K562 (cell line): ENCODE data around the gene PBRM1. TPM values are rescaled to one million over a fixed set of nuclear protein-coding genes. Genes with fewer than 3 reads are reported as not detected.

Experiments
- ATF2 ChIP-seq: sonication (generic); formaldehyde crosslinking; IDR thresholded peaks from 2 replicates; pipeline ENCODE4 v1.8.1; 2022; ENCODE audit warnings: missing genetic modification reagents
- CREB3 ChIP-seq: fragments of 450-650 bp; conservative IDR thresholded peaks from 2 replicates; pipeline ENCODE4 v1.6.1; 2016; ENCODE audit warnings: missing genetic modification characterization, low read depth, mild to moderate bottlenecking, missing compliant biosample characterization, moderate library complexity
- IFI16 ChIP-seq: fragments of 250-450 bp; sonication (Bioruptor Pico); IDR thresholded peaks from 2 replicates; pipeline ENCODE4 v2.1.2; 2022; ENCODE audit warnings: mild to moderate bottlenecking, inconsistent platforms
- NFYB ChIP-seq: IDR thresholded peaks from 2 replicates; pipeline ENCODE4 v1.6.1; 2011; ENCODE audit warnings: mild to moderate bottlenecking, moderate library complexity; ENCODE audit not compliant: insufficient read length; ENCODE audit errors: extremely low read depth
- PHB2 ChIP-seq: fragments of 450-650 bp; IDR thresholded peaks from 2 replicates; pipeline ENCODE4 v1.6.1; 2017; ENCODE audit warnings: low read depth
- POLR2A ChIP-seq: fragments of 450-650 bp; conservative IDR thresholded peaks from 2 replicates; pipeline ENCODE4 v1.6.1; 2016
- POLR3A ChIP-seq: IDR thresholded peaks from 2 replicates; pipeline ENCODE4 v1.6.1; 2011; ENCODE audit warnings: borderline replicate concordance, mild to moderate bottlenecking, moderate library complexity; ENCODE audit not compliant: insufficient read length, insufficient read depth; ENCODE audit errors: extremely low read depth
- SAP30 ChIP-seq: fragments of 200-600 bp; sonication (generic); IDR thresholded peaks from 2 replicates; pipeline ENCODE4 v1.6.1; 2012; ENCODE audit warnings: borderline replicate concordance, low read depth, mild to moderate bottlenecking, moderate library complexity, low read length, control low read depth, inconsistent platforms; ENCODE audit not compliant: insufficient read depth, poor library complexity, severe bottlenecking
- SIN3A ChIP-seq, 2 experiments: fragments of 150-350 bp in 1 of 2; IDR thresholded peaks; 2 replicates each; pipeline ENCODE4 v1.6.1; 2011 to 2016; ENCODE audit warnings: borderline replicate concordance in 2 of 2, low read depth in 2 of 2, low read length in 2 of 2, mild to moderate bottlenecking in 2 of 2, moderate library complexity in 2 of 2; ENCODE audit not compliant: control insufficient read depth in 1 of 2
- SMAD4 ChIP-seq: fragments of 250-450 bp; sonication (Bioruptor Pico); conservative IDR thresholded peaks from 2 replicates; pipeline ENCODE4 v1.8.0; 2021; ENCODE audit warnings: inconsistent platforms, mild to moderate bottlenecking, moderate library complexity
- SRSF1 ChIP-seq: fragments of 200-400 bp; formaldehyde crosslinking; IDR thresholded peaks from 2 replicates; pipeline ENCODE4 v1.6.1; 2017; ENCODE audit warnings: mild to moderate bottlenecking, low read depth, low read length, moderate library complexity
- YBX1 ChIP-seq: fragments of 450-650 bp; IDR thresholded peaks from 2 replicates; pipeline ENCODE4 v1.7.1; 2016; ENCODE audit warnings: mild to moderate bottlenecking
- ZBED1 ChIP-seq: IDR thresholded peaks from 2 replicates; pipeline ENCODE4 v1.6.1; 2014
- ZBTB17 ChIP-seq: fragments of 450-650 bp; formaldehyde crosslinking; IDR thresholded peaks from 2 replicates; pipeline ENCODE4 v1.4.0; 2020; ENCODE audit warnings: mild to moderate bottlenecking
- ZBTB7A ChIP-seq: IDR thresholded peaks from 2 replicates; pipeline ENCODE4 v1.6.1; 2011; ENCODE audit warnings: low read depth, mild to moderate bottlenecking, low read length, moderate library complexity, borderline replicate concordance; ENCODE audit not compliant: control insufficient read depth
- ZNF511 ChIP-seq: sonication (generic); formaldehyde crosslinking; IDR thresholded peaks from 2 replicates; pipeline ENCODE4 v1.8.0; 2022; ENCODE audit warnings: mild to moderate bottlenecking, missing genetic modification reagents
- ZNF780A ChIP-seq: fragments of 250-450 bp; sonication (Bioruptor Pico); IDR thresholded peaks from 2 replicates; pipeline ENCODE4 v1.5.0; 2021; ENCODE audit warnings: mild to moderate bottlenecking
- polyA plus RNA-seq, 8 experiments: library from polyadenylated mRNA; depleted of rRNA in 4 of 8; stranded (reverse) in 5 of 8; unstranded in 3 of 8; fragments of >200 nt; fragmentation: Nextera tagmentation in 2 of 8; fragmentation: Illumina TruSeq in 1 of 8; extraction: Ambion mirVana in 2 of 8; extraction: Trizol in 1 of 8; gene quantifications; 2 replicates each; pipeline versions ENCODE4 v1.2.1 to v1.2.3, GENCODE V29; 2011 to 2014; ENCODE audit warnings: inconsistent platforms in 1 of 8, missing spikeins in 1 of 8
- total RNA-seq, 7 experiments: library from RNA; depleted of rRNA in 6 of 7; stranded (reverse); fragments of >200 nt in 6 of 7; fragmentation: Illumina TruSeq in 2 of 7; extraction: Trizol in 2 of 7; gene quantifications; 2 replicates each; pipeline versions ENCODE4 v1.2.1 to v1.2.3, GENCODE V29; 2011 to 2021; ENCODE audit warnings: low replicate concordance in 1 of 7
- TF ChIP-seq, protein P1 (sequence below): sonication (generic); formaldehyde crosslinking; IDR thresholded peaks from 2 replicates; pipeline ENCODE4 v1.8.0; 2022; ENCODE audit warnings: mild to moderate bottlenecking, low read depth, missing genetic modification reagents
- TF ChIP-seq, protein P2 (sequence below), 2 experiments: IDR thresholded peaks in 1 of 2; conservative IDR thresholded peaks in 1 of 2; 2 replicates each; pipeline ENCODE4 v1.6.1; 2016; ENCODE audit warnings: low read depth in 2 of 2, mild to moderate bottlenecking in 1 of 2, missing compliant biosample characterization in 1 of 2, missing genetic modification characterization in 1 of 2, moderate library complexity in 1 of 2

Gene PBRM1
- total and polyA plus RNA-seq, 9 of the 15 experiments (the other 6 are each of a cell fraction or from before 2014, with no cell fraction given), result 3.9 to 31.8 (median 19.0) TPM

DNA sequence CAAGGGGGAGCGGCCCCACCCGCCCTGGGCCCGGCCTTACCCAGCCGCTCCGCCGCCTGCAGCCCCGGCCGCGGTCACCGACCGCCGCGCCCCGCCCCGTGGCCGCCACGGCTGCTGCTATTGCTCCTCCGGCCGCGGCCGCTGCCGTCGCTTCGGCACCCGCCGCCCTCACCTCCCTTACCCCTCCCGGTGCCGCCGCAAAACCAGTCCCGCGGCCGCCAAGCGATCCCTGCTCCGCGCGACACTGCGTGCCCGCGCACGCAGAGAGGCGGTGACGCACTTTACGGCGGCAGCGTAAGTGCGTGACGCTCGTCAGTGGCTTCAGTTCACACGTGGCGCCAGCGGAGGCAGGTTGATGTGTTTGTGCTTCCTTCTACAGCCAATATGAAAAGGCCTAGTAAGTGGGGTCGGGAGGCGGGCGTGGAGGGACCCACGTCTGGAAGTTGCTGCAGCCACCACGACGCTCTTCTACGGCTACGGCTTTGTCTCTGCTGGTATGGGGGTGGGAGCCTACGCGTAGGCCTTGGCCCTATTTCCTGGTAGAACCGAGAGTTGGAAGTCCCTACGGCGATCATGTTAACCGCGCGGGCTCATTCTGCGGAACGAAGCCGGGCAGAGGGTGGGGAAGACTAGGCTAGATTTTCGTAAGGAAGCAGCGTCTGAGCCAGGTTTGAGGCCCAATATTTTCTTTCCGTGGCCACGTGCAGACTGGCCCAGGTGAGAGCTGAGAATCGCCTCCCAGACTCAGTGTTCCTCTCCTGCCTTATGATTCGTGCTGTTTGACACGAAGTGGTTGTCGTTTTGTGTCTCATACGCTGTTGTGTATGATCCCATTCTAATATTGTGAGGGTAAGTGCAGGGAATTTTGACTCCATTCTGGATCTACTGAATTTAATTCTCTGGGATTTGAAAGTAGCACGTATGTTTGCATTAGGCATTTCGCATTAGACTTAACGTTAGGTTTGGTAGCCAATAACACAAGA is at the start of gene PBRM1, which contains the start of gene GNL3 (continued):
- TF ChIP-seq SIN3A (IDR thresholded peaks at IDR 0.05; ENCODE audit: borderline replicate concordance in 2 of 2, control insufficient read depth in 1 of 2, low read depth in 2 of 2, low read length in 2 of 2) (peak; percentile 72 to 96; a peak in 3 of 4 replicates), NFYB (no peak), PHB2 (no peak), ZNF780A (CRISPR knock-in tag) (no peak), SRSF1 (no peak), POLR2A (peak; percentile 92), YBX1 (no peak), SMAD4 (CRISPR knock-in tag) (no peak), POLR3A (no peak), ZBED1 (0 out of 2 replicates have a peak, but pooled peaks have one; percentile 24), ZNF511 (CRISPR knock-in tag) (peak; percentile 19; the same call in 1 of the 2 replicates), CREB3 (tag) (no peak), ZBTB7A (no peak), ZBTB17 (CRISPR knock-in tag) (no peak), IFI16 (CRISPR knock-in tag) (no peak), ATF2 (CRISPR knock-in tag) (no peak), SAP30 (peak; percentile 92)
- TF ChIP-seq, protein P1, sequence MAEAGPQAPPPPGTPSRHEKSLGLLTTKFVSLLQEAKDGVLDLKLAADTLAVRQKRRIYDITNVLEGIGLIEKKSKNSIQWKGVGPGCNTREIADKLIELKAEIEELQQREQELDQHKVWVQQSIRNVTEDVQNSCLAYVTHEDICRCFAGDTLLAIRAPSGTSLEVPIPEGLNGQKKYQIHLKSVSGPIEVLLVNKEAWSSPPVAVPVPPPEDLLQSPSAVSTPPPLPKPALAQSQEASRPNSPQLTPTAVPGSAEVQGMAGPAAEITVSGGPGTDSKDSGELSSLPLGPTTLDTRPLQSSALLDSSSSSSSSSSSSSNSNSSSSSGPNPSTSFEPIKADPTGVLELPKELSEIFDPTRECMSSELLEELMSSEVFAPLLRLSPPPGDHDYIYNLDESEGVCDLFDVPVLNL, result no peak
- TF ChIP-seq, protein P2, sequence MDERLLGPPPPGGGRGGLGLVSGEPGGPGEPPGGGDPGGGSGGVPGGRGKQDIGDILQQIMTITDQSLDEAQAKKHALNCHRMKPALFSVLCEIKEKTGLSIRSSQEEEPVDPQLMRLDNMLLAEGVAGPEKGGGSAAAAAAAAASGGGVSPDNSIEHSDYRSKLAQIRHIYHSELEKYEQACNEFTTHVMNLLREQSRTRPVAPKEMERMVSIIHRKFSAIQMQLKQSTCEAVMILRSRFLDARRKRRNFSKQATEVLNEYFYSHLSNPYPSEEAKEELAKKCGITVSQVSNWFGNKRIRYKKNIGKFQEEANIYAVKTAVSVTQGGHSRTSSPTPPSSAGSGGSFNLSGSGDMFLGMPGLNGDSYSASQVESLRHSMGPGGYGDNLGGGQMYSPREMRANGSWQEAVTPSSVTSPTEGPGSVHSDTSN (CRISPR knock-in tag; IDR thresholded peaks at IDR 0.05; ENCODE audit: low read depth), result no peak
- TF ChIP-seq, protein P2 (tag; conservative IDR thresholded peaks at IDR 0.05; ENCODE audit: low read depth), result no peak
